Skeletal muscle tissue (tissue), 4 donors: ENCODE measurements around the gene KCNMB1. TPM values are rescaled to one million over a fixed set of nuclear protein-coding genes. Genes with fewer than 3 reads are reported as not detected.
"Not testable (repeated sequence)": the region's sequence is repeated elsewhere in the genome, so short reads cannot be mapped to it uniquely, and the experiment has no call there.

ENCODE experiments used
- H3K27ac ChIP-seq: one replicate; pipeline ENCODE4 v1.7.0; 2013; ENCODE audit warnings: mild to moderate bottlenecking, low read depth, low read length, inconsistent platforms
- H3K27me3 ChIP-seq, 3 donors: one replicate each; pipeline ENCODE4 v1.7.0; 2013; ENCODE audit warnings: low read length in 3 of 3; ENCODE audit not compliant: control insufficient read depth in 3 of 3, insufficient read depth in 3 of 3
- H3K36me3 ChIP-seq, 3 donors: one replicate each; pipeline ENCODE4 v1.7.0; 2013; ENCODE audit warnings: low read length in 3 of 3; ENCODE audit not compliant: control insufficient read depth in 3 of 3, insufficient read depth in 3 of 3
- H3K4me1 ChIP-seq, 3 donors: one replicate each; pipeline ENCODE4 v1.7.0; 2013; ENCODE audit warnings: low read length in 3 of 3, mild to moderate bottlenecking in 3 of 3; ENCODE audit not compliant: control insufficient read depth in 3 of 3, insufficient read depth in 3 of 3
- H3K4me3 ChIP-seq, 3 donors: one replicate each; pipeline ENCODE4 v1.7.0; 2013; ENCODE audit warnings: low read length in 3 of 3
- H3K9ac ChIP-seq, 3 donors: one replicate each; pipeline ENCODE4 v1.7.0; 2013; ENCODE audit warnings: low read length in 3 of 3, mild to moderate bottlenecking in 3 of 3, moderate library complexity in 2 of 3, low read depth in 1 of 3
- H3K9me3 ChIP-seq, 3 donors: one replicate each; pipeline ENCODE4 v1.7.0; 2013; ENCODE audit warnings: low read length in 3 of 3; ENCODE audit not compliant: control insufficient read depth in 3 of 3
- total RNA-seq: library from RNA; depleted of rRNA; stranded (reverse); fragments of >200 nt; gene quantifications from one replicate; pipeline ENCODE4 v1.2.3, GENCODE V29; 2014
- donor health status: Osteomylitis.

The KCNMB1 gene
- total RNA-seq, 1 donor from 2014 or later = under 0.01 TPM

DNA sequence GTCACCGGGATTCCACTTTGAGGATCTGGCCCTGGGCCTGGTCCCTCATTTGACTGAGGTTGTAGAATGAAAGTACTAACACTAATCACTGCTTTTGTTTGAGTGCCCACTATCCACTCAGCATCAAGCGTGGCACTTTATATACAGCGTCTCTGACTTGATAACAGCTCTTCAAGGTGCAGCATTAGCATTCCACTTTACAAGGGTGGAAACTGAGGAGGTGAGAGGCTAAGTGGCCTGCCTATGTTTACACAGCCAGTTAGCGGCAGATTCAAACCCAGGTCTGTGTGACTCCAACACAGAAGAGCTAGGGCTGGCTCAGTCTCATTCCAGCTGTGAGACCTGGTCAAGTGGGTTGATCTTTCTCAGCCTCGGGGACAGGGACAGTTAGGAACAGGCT lies 5.9 kb downstream of the KCNMB1 start:
- no peaks in the 10 kb centered on the region for H3K36me3 ChIP-seq
- H3K9me3 ChIP-seq = no peaks in the 10 kb centered on the region
- peaks cover 0 to 12% (median 0%) of the 10 kb centered on the region in 3 donors for H3K27me3 ChIP-seq
- no peak overlapping the region for H3K9ac ChIP-seq
- H3K4me3 ChIP-seq = no peak overlapping the region
- no peaks in the 10 kb centered on the region for H3K4me1 ChIP-seq
- H3K27ac ChIP-seq = no peak overlapping the region

GRCh38 chr5:170382790-170383189 lies 6.4 kb downstream of the KCNMB1 start:
- no peak overlapping the region for H3K9ac ChIP-seq
- H3K36me3 ChIP-seq = no peaks in the 10 kb centered on the region
- H3K9me3 ChIP-seq = no peaks in the 10 kb centered on the region
- peaks cover 0 to 13% (median 0%) of the 10 kb centered on the region in 3 donors for H3K27me3 ChIP-seq
- H3K4me1 ChIP-seq = no peaks in the 10 kb centered on the region
- no peak overlapping the region for H3K27ac ChIP-seq
- H3K4me3 ChIP-seq = no peak overlapping the region

DNA sequence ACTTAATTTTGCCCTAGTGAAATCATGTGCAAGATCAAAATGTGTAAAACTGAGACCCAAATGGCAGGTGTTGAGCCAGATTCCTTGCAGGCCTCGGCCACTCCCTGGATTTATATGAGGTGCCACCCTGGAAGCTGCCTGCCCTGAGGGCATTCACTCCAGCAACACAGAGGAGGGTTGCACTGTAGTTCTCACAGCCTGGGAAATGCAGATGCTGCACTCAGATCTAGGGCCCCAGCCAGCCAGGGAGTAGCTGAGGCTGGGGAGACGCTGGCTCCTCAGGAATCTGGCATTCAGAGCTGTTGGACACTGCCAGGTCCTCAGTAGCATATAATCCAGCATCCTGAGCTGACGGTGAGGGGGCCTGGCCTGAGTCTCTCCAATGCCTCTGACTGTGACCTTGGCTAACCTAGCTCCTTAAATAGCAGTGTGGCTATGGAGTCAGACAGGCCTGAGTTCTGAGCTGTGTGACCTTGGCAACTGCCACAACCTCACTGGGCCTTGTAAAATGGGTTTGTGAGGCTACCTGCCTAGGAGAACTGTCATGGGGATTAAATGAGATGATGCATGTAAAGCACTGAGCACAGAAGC lies 8.7 kb downstream of the KCNMB1 start:
- Histone ChIP-seq H3K27ac (no peak overlapping the region), H3K4me1 (no peaks in the 10 kb centered on the region), H3K9ac (peak overlapping the region in 1 of 3 donors; percentile 16), H3K36me3 (no peaks in the 10 kb centered on the region), H3K27me3 (peaks cover 0 to 13% (median 0%) of the 10 kb centered on the region in 3 donors), H3K9me3 (no peaks in the 10 kb centered on the region), H3K4me3 (no peak overlapping the region)

GRCh38 chr5:170378740-170379139 lies 10.4 kb downstream of the KCNMB1 start:
- Histone ChIP-seq H3K4me1 (no peaks in the 10 kb centered on the region), H3K9me3 (no peaks in the 10 kb centered on the region), H3K9ac (no peak overlapping the region), H3K27ac (no peak overlapping the region), H3K27me3 (peaks cover 0 to 10% (median 3%) of the 10 kb centered on the region in 3 donors), H3K36me3 (no peaks in the 10 kb centered on the region), H3K4me3 (no peak overlapping the region)

DNA sequence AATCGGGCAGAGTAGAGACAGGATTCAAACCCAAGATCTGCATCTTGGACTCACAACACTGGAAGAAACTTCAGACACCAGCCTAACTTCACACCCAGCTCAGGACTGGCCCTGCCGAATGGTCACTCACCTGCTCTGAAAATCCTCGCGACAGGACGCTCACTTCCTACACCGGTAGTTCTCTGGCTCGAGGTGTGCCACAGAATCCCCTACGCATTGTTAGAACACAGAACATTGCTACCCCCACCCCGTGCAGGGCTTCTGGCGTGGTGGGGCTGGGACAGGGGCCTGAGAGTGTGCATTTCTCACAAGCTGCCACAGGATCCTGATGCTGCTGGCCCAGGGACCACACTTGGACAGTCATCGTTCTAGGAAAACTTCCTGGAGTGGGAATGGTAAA lies 12.1 kb downstream of the KCNMB1 start:
- Histone ChIP-seq H3K4me3 (no peak overlapping the region), H3K36me3 (no peaks in the 10 kb centered on the region), H3K4me1 (no peaks in the 10 kb centered on the region), H3K9ac (no peak overlapping the region), H3K9me3 (no peaks in the 10 kb centered on the region), H3K27ac (no peak overlapping the region), H3K27me3 (peaks cover 0 to 6% (median 3%) of the 10 kb centered on the region in 3 donors)

GRCh38 chr5:170376526-170376925 lies 12.6 kb downstream of the KCNMB1 start:
- not testable (repeated sequence) for H3K36me3 ChIP-seq, H3K27me3 ChIP-seq, H3K9ac ChIP-seq, H3K27ac ChIP-seq, H3K9me3 ChIP-seq, H3K4me3 ChIP-seq, H3K4me1 ChIP-seq

DNA sequence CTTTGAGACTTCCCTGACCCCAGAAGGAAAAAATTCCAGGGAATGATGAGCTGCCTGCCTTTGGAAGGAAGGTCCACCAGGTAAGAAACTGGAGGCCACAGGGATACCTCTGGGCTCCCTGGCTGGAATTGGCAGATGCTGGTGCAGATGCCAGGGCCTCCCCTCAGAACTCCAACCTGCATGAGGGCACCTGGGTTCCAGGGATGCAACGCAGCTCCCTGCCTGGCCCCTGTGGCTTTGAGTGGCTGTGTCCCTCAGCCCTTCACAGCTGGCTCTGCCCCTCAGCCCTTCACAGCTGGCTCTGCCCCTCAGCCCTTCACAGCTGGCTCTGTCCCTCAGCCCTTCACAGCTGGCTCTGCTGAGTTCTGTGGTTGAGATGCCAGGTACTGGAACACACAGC lies 13.9 kb downstream of the KCNMB1 start:
- Histone ChIP-seq H3K27me3 (peaks cover 0 to 6% (median 3%) of the 10 kb centered on the region in 3 donors), H3K9ac (no peak overlapping the region), H3K27ac (no peak overlapping the region), H3K4me1 (no peaks in the 10 kb centered on the region), H3K36me3 (no peaks in the 10 kb centered on the region), H3K9me3 (no peaks in the 10 kb centered on the region), H3K4me3 (no peak overlapping the region)

DNA sequence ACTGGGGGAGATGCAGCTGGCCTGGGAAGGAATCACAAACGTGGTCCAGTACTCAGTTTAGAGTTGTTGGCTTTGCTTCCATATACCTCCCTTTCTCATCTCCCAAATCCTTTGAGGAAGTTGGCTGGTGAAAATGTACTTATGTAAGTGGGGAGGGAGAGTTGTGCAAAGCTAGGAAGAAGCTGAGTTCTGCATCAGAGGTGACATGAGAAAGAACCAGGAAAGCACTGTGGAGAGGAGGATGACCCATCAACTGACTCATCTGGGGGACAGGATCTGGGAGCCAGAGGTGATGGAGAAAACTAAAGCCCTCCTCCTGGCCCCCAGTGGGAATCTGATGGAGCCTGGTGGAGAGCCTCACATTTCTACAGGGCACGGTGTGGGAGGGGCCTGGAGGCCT lies 16.2 kb downstream of the KCNMB1 start:
- no peaks in the 10 kb centered on the region for H3K9me3 ChIP-seq
- peaks cover 0 to 3% (median 0%) of the 10 kb centered on the region in 3 donors for H3K27me3 ChIP-seq
- no peak overlapping the region for H3K27ac ChIP-seq
- H3K4me1 ChIP-seq = no peaks in the 10 kb centered on the region
- no peaks in the 10 kb centered on the region for H3K36me3 ChIP-seq
- no peak overlapping the region for H3K9ac ChIP-seq
- no peak overlapping the region for H3K4me3 ChIP-seq

DNA sequence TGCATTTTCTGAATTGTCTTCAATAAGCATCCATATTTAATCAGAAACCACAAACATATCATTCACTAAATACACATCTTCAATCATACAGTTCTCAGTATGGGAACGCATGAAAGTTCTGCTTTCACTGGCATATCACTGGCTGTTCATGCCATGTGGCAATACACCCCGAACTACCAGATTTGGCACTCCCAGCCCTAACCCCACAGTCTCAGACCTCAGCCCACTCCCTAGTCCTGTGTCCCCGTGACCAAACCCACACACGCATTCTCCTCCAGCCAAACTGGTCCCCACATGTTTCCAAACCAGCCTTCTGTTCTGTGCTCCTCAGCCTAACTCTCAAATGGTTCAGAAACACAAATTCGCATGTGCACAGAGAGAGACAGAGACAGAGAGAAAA lies 20.6 kb downstream of the KCNMB1 start:
- Histone ChIP-seq H3K27ac (no peak overlapping the region), H3K9ac (no peak overlapping the region), H3K36me3 (no peaks in the 10 kb centered on the region), H3K27me3 (no peaks in the 10 kb centered on the region), H3K4me3 (no peak overlapping the region), H3K9me3 (no peaks in the 10 kb centered on the region), H3K4me1 (no peaks in the 10 kb centered on the region)

GRCh38 chr5:170366276-170366675 lies 22.9 kb downstream of the KCNMB1 start:
- H3K27me3 ChIP-seq = no peaks in the 10 kb centered on the region
- no peaks in the 10 kb centered on the region for H3K9me3 ChIP-seq
- H3K4me3 ChIP-seq = no peak overlapping the region
- no peaks in the 10 kb centered on the region for H3K36me3 ChIP-seq
- no peak overlapping the region for H3K9ac ChIP-seq
- H3K27ac ChIP-seq = no peak overlapping the region
- H3K4me1 ChIP-seq = peaks cover 2 to 10% (median 6%) of the 10 kb centered on the region in 3 donors
